ENCODE data around the gene CYB561D2. TPM values are rescaled to one million over a fixed set of nuclear protein-coding genes. Genes with fewer than 3 reads are reported as not detected.

Gene CYB561D2
- total and polyA plus RNA-seq, 3 experiments from 2014 or later, result 32.4 to 78.2 (median 37.7) TPM

DNA sequence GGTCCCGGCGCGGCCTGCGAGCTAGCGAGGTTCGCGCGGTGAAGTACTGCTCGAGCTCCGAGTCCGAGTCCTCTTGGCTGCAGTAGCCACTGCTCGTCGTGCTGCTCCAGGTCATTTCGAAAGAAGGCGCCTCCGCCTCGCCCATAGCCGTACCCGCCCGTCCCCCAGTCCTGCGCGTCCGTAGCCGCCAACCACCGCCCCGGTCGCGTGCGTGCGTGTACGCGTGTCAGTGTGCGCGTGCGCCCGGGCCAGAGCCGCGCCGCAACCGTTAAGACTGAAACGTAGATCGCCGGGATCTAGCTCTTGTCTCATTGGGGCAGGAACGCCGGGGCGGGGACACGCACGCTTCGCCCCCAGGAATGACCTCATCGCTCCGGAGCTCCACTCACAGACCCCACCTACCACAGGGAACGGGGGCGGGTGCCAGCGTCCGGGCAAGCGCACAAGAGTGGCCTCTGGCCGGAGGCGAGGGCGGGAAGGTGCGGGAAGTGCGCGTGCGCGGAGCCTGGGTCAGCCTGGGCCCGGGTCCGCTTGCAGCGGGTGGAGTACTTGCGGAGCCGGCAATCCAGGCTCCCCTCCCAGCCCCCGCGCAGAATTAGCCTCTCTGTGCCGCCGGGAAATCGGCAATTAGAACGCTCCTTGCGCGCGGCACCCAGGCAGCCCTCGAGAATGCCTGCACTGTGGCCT lies 13.3 kb upstream of the CYB561D2 start:
- peaks cover 56 to 79% (median 74%) of the 10 kb centered on the region in 3 donors for H3K4me1 Mint-ChIP-seq
- H3K27me3 Mint-ChIP-seq, result peaks cover 0 to 2% of the 10 kb centered on the region in 2 donors
- peak overlapping the region; percentile 88 for H3K27ac ChIP-seq (ENCODE audit: low read depth, low read length)
- peak; percentile 90 to 97 (median 93) for DNase-seq
- peaks cover 7% of the 10 kb centered on the region for H3K36me3 ChIP-seq (ENCODE audit: insufficient read depth, low read length)
- peaks cover 0 to 41% (median 4%) of the 10 kb centered on the region in 3 donors for H3K36me3 Mint-ChIP-seq
- peaks cover 71% of the 10 kb centered on the region for H3K4me1 ChIP-seq (ENCODE audit: insufficient read depth, low read length)
- H3K27ac Mint-ChIP-seq, result peak overlapping the region; percentile 75 to 98 (median 97)
- no peaks in the 10 kb centered on the region for H3K9me3 Mint-ChIP-seq
- peak overlapping the region; percentile 89 to 97 (median 94) for H3K4me3 Mint-ChIP-seq
- CTCF ChIA-PET, result interaction anchor here (0.9 to 8.5 kb wide), 13 partner anchors 9 to 232 kb away, joined by 3 to 103 read pairs (median 4); partner anchors contain the start of genes CYB561D2, HEMK1, HYAL3 and IFRD2
- peak overlapping the region; percentile 73 for H3K4me3 ChIP-seq (ENCODE audit: low read length)
- H3K9me3 ChIP-seq (ENCODE audit: low read length), result no peaks in the 10 kb centered on the region
- no peaks in the 10 kb centered on the region for H3K27me3 ChIP-seq (ENCODE audit: insufficient read depth, low read length, poor library complexity, severe bottlenecking)
- POLR2A ChIA-PET, result interaction anchor here (0.5 to 3.7 kb wide), 17 partner anchors 9 to 1724 kb away, joined by 3 to 57 read pairs (median 8); partner anchors contain the start of genes C3orf18, CYB561D2, DCAF1 and GNAI2

DNA sequence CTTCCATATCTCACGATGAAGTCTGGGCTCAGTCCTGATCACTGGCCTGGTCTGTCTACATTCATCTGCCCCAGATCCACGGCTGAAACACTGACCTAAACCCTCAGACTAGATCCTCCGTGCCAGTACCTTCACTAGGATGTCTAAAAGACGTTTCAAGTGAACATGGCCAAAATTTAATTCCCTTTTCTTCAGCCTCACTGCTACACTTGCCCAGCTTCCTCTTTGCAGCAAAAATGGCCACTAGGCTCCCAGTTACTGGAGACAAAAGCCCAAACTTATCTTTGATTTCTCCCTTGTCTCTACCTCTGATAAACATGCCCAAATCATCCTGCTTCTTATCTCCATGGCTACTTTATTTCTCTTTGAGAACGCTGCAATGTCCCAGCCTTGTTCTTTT lies 11.7 kb upstream of the CYB561D2 start:
- peak overlapping the region; percentile 88 for H3K27ac ChIP-seq (ENCODE audit: low read depth, low read length)
- Mint-ChIP-seq H3K36me3 (peaks cover 0 to 34% (median 4%) of the 10 kb centered on the region in 3 donors), H3K4me1 (peaks cover 52 to 79% (median 67%) of the 10 kb centered on the region in 3 donors), H3K9me3 (no peaks in the 10 kb centered on the region), H3K27me3 (peaks cover 0 to 2% of the 10 kb centered on the region in 2 donors), H3K27ac (peak overlapping the region; percentile 75 to 98 (median 97)), H3K4me3 (peak overlapping the region; percentile 89 to 97 (median 94))
- POLR2A ChIA-PET, result interaction anchor here (0.7 to 3.7 kb wide), 5 partner anchors 11 to 231 kb away, joined by 3 to 57 read pairs (median 12); partner anchors contain the start of genes CYB561D2, HEMK1, NPRL2 and TUSC2
- no peaks in the 10 kb centered on the region for H3K36me3 ChIP-seq (ENCODE audit: insufficient read depth, low read length)
- CTCF ChIA-PET, result interaction anchor here (0.9 to 8.5 kb wide), 6 partner anchors 11 to 64 kb away, joined by 3 to 103 read pairs (median 8); partner anchors contain the start of genes CYB561D2, HYAL3, IFRD2 and NAA80
- H3K27me3 ChIP-seq (ENCODE audit: insufficient read depth, low read length, poor library complexity, severe bottlenecking), result no peaks in the 10 kb centered on the region
- H3K4me1 ChIP-seq (ENCODE audit: insufficient read depth, low read length), result peaks cover 60% of the 10 kb centered on the region
- no peaks in the 10 kb centered on the region for H3K9me3 ChIP-seq (ENCODE audit: low read length)
- no peak for DNase-seq
- peak overlapping the region; percentile 73 for H3K4me3 ChIP-seq (ENCODE audit: low read length)

DNA sequence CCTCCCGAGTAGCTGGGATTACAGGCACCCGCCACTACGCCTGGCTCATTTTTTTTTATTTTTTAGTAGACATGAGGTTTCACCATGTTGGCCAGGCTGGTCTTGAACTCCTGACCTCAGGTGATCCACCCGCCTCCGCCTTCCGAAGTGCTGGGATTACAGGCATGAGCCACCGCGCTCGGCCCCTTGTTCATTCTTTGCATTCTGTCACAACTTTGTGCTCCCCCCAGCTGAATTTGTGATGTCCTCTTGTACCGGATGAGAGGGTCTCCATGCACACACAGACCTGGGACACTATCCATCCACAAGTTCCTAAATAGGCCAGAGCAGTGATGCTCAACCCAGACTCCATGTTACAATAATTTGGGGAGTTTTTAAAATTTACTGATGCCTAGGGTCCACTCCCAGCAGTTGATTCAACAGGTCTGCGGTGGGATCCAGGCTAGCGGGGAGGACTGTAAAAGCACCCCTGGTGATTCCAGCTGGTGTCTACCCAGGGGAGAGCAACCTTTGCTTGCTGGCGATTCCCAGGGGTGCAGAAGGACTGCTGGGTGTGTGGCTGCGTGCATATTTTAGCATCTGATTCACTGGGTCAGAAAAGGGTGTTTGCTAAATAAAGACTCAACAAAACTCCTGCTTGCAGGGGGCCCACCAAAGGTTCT lies 11.0 kb upstream of the CYB561D2 start:
- ChIA-PET POLR2A (interaction anchor here (0.7 to 2.4 kb wide), 3 partner anchors 10 to 46 kb away, joined by 3 to 27 read pairs (median 4); partner anchors contain the start of genes CYB561D2, HYAL3, NAA80 and NPRL2), CTCF (interaction anchor here (1.2 to 8.5 kb wide), 4 partner anchors 10 to 20 kb away, joined by 3 to 103 read pairs (median 6); partner anchors contain the start of genes CYB561D2, NPRL2, TUSC2 and ZMYND10)
- Mint-ChIP-seq H3K27ac (peak overlapping the region; percentile 75 to 98 (median 97)), H3K9me3 (no peaks in the 10 kb centered on the region), H3K27me3 (peaks cover 0 to 2% of the 10 kb centered on the region in 2 donors), H3K4me1 (peaks cover 47 to 74% (median 62%) of the 10 kb centered on the region in 3 donors), H3K36me3 (peaks cover 0 to 30% (median 2%) of the 10 kb centered on the region in 3 donors), H3K4me3 (peak overlapping the region; percentile 89 to 97 (median 94))
- H3K9me3 ChIP-seq (ENCODE audit: low read length), result no peaks in the 10 kb centered on the region
- DNase-seq, result no peak
- H3K4me1 ChIP-seq (ENCODE audit: insufficient read depth, low read length), result peaks cover 54% of the 10 kb centered on the region
- H3K4me3 ChIP-seq (ENCODE audit: low read length), result peak overlapping the region; percentile 73
- no peaks in the 10 kb centered on the region for H3K36me3 ChIP-seq (ENCODE audit: insufficient read depth, low read length)
- H3K27me3 ChIP-seq (ENCODE audit: insufficient read depth, low read length, poor library complexity, severe bottlenecking), result no peaks in the 10 kb centered on the region
- H3K27ac ChIP-seq (ENCODE audit: low read depth, low read length), result peak overlapping the region; percentile 88

DNA sequence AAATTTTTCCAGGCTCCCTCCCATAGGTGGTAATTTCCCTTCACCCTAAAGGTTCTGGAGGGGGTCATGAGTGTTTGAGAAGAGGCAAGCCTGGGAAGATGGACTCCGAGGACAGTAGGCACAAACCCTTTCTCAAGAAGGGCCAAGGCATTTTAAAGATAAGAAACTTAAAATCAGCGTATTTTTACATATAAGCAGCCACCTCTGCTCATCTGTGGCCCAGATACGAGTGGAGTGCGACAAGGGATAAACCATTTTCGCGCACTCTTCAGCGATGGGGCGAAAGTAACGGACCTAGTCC lies 10.6 kb upstream of the CYB561D2 start:
- Mint-ChIP-seq H3K9me3 (no peaks in the 10 kb centered on the region), H3K4me1 (peaks cover 48 to 76% (median 59%) of the 10 kb centered on the region in 3 donors), H3K36me3 (peaks cover 0 to 30% (median 2%) of the 10 kb centered on the region in 3 donors), H3K27ac (peak overlapping the region; percentile 75 to 98 (median 97)), H3K4me3 (peak overlapping the region; percentile 89 to 97 (median 94)), H3K27me3 (peaks cover 0 to 2% of the 10 kb centered on the region in 2 donors)
- Histone ChIP-seq H3K4me3 (ENCODE audit: low read length) (peak overlapping the region; percentile 73), H3K4me1 (ENCODE audit: insufficient read depth, low read length) (peaks cover 52% of the 10 kb centered on the region), H3K27ac (ENCODE audit: low read depth, low read length) (peak overlapping the region; percentile 88), H3K27me3 (ENCODE audit: insufficient read depth, low read length, poor library complexity, severe bottlenecking) (no peaks in the 10 kb centered on the region), H3K36me3 (ENCODE audit: insufficient read depth, low read length) (no peaks in the 10 kb centered on the region), H3K9me3 (ENCODE audit: low read length) (no peaks in the 10 kb centered on the region)
- POLR2A ChIA-PET, result interaction anchor here (0.6 to 2.4 kb wide), 4 partner anchors 10 to 1857 kb away, joined by 4 to 27 read pairs (median 6); partner anchors contain the start of genes CYB561D2, HEMK1, HYAL3 and NAA80
- DNase-seq, result no peak
- CTCF ChIA-PET, result interaction anchor here (1.0 to 8.5 kb wide), 5 partner anchors 9 to 94 kb away, joined by 3 to 103 read pairs (median 4); partner anchors contain the start of genes CYB561D2, NPRL2, TUSC2 and ZMYND10

DNA sequence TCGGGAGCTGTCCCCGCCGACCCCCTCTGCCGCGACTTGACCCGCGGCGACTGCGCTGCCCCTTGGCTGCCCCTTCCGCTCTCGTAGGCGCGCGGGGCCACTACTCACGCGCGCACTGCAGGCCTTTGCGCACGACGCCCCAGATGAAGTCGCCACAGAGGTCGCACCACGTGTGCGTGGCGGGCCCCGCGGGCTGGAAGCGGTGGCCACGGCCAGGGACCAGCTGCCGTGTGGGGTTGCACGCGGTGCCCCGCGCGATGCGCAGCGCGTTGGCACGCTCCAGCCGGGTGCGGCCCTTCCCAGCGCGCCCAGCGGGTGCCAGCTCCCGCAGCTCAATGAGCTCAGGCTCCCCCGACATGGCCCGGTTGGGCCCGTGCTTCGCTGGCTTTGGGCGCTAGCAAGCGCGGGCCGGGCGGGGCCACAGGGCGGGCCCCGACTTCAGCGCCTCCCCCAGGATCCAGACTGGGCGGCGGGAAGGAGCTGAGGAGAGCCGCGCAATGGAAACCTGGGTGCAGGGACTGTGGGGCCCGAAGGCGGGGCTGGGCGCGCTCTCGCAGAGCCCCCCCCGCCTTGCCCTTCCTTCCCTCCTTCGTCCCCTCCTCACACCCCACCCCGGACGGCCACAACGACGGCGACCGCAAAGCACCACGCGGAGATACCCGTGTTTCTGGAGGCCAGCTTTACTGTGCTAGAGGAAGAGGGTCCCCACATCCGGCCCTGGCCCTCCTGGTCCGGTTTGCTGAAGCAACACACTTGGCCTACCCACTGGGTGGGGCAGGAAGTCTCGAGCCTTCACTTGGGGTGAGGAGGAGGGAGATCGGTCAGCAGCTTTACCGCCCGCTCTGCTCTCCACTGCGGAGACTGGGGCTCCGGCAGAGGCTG lies 10.0 kb upstream of the CYB561D2 start, which contains the start of gene RASSF1:
TSS of gene RASSF1 (minus strand) at position 389 of the 882 bp plus-strand sequence. CDS start at position 358, 31 bp downstream.
- H3K9me3 Mint-ChIP-seq, result no peaks in the 10 kb centered on the region
- POLR2A ChIA-PET, result interaction anchor here (0.5 to 2.4 kb wide), 9 partner anchors 9 to 1858 kb away, joined by 3 to 27 read pairs (median 4); partner anchors contain the start of genes CYB561D2, HEMK1, HYAL3 and NAA80
- peak within 1 kb of the TSS; percentile 88 for H3K27ac ChIP-seq (ENCODE audit: low read depth, low read length)
- peak within 1 kb of the TSS; percentile 89 to 97 (median 94) for H3K4me3 Mint-ChIP-seq
- peaks cover 52% of the 10 kb centered on the region for H3K4me1 ChIP-seq (ENCODE audit: insufficient read depth, low read length)
- H3K27ac Mint-ChIP-seq, result peak within 1 kb of the TSS; percentile 90 to 98 (median 97)
- H3K27me3 ChIP-seq (ENCODE audit: insufficient read depth, low read length, poor library complexity, severe bottlenecking), result no peaks in the 10 kb centered on the region
- DNase-seq, result peak; percentile 56 to 83 (median 72)
- H3K36me3 ChIP-seq (ENCODE audit: insufficient read depth, low read length), result no peaks in the 10 kb centered on the region
- peaks cover 0 to 30% (median 2%) of the 10 kb centered on the region in 3 donors for H3K36me3 Mint-ChIP-seq
- H3K4me3 ChIP-seq (ENCODE audit: low read length), result peak within 1 kb of the TSS; percentile 73
- no peaks in the 10 kb centered on the region for H3K9me3 ChIP-seq (ENCODE audit: low read length)
- CTCF ChIA-PET, result interaction anchor here (1.0 to 8.5 kb wide), 9 partner anchors 9 to 228 kb away, joined by 3 to 103 read pairs (median 4); partner anchors contain the start of genes CYB561D2, HEMK1, NPRL2 and TUSC2
- peaks cover 0 to 2% of the 10 kb centered on the region in 2 donors for H3K27me3 Mint-ChIP-seq
- peaks cover 48 to 76% (median 57%) of the 10 kb centered on the region in 3 donors for H3K4me1 Mint-ChIP-seq

DNA sequence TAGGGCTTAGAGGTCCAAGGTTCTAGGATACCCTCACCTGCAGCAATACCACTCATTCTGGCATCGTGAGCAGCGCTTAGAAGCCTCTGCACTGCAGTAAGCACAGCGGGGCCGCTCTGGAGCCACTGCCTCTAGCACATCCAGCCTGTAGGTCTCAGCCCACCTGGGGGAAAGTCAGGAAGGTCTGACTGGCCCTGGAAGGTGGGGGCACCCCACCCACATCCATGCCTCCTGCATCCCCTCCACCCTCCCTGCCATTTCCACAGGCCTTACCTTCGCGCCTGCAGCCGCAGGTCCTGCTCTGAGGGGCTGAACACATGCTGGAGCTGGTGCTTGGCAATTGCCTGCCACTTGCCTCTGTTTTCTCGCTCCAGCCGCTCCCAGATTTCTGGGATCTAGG lies 9.1 kb upstream of the CYB561D2 start:
- peak in 1 of 5 donors; percentile 39 for DNase-seq
- peaks cover 52% of the 10 kb centered on the region for H3K4me1 ChIP-seq (ENCODE audit: insufficient read depth, low read length)
- CTCF ChIA-PET, result interaction anchor here (1.1 to 8.5 kb wide), 6 partner anchors 8 to 228 kb away, joined by 3 to 103 read pairs (median 4); partner anchors contain the start of genes CYB561D2, HEMK1, NPRL2 and ZMYND10
- peak overlapping the region; percentile 81 to 95 (median 89) for H3K4me3 Mint-ChIP-seq
- peaks cover 44 to 76% (median 56%) of the 10 kb centered on the region in 3 donors for H3K4me1 Mint-ChIP-seq
- H3K36me3 Mint-ChIP-seq, result peaks cover 0 to 25% (median 2%) of the 10 kb centered on the region in 3 donors
- H3K27me3 ChIP-seq (ENCODE audit: insufficient read depth, low read length, poor library complexity, severe bottlenecking), result no peaks in the 10 kb centered on the region
- no peaks in the 10 kb centered on the region for H3K9me3 Mint-ChIP-seq
- H3K36me3 ChIP-seq (ENCODE audit: insufficient read depth, low read length), result no peaks in the 10 kb centered on the region
- peak overlapping the region; percentile 59 for H3K27ac ChIP-seq (ENCODE audit: low read depth, low read length)
- H3K27ac Mint-ChIP-seq, result peak overlapping the region; percentile 72 to 95 (median 89)
- peaks cover 0 to 2% of the 10 kb centered on the region in 2 donors for H3K27me3 Mint-ChIP-seq
- POLR2A ChIA-PET, result interaction anchor here (0.9 to 2.4 kb wide), 3 partner anchors 8 to 14 kb away, joined by 5 to 27 read pairs (median 6); partner anchors contain the start of genes CYB561D2 and NPRL2
- H3K9me3 ChIP-seq (ENCODE audit: low read length), result no peaks in the 10 kb centered on the region
- peak overlapping the region; percentile 73 for H3K4me3 ChIP-seq (ENCODE audit: low read length)

Data from CD8-positive, alpha-beta memory T cell (primary cell).